HCT116 (cell line): ENCODE results near the gene C17orf58. TPM values are rescaled to one million over a fixed set of nuclear protein-coding genes. Genes with fewer than 3 reads are reported as not detected.

Experiments used
- ATAC-seq: fragments of 200-7000 bp; cut with Tn5 transposase; 2 replicates; pipeline ENCODE4 v1.9.1; 2020; ENCODE audit warnings: mild to moderate bottlenecking, moderate library complexity
- BruUV-seq: library from RNA; stranded (reverse); fragments of 400-500 nt; replicated peaks from 2 replicates; lab custom pipeline; 2021; lab: Mats Ljungman, UMichigan
- CTCF ChIA-PET: fragments of 300-600 bp; sonication (Branson Sonifier 250); formaldehyde crosslinking; loops from one replicate; lab custom pipeline; 2021; ENCODE audit warnings: antibody characterized with exemption; lab: Charles Lee
- POLR2A ChIA-PET: fragments of 300-600, 350-600 bp; sonication (Branson Sonifier 250); formaldehyde crosslinking; loops from one replicate; lab custom pipeline; 2021; ENCODE audit warnings: antibody characterized with exemption; lab: Charles Lee
- RAD21 ChIA-PET, 2 experiments: fragments of 300-600 bp; sonication (Branson Sonifier 250); formaldehyde crosslinking; loops; one replicate each; lab custom pipeline; 2023; ENCODE audit warnings: low total read pairs in 2 of 2; ENCODE audit not compliant: uncharacterized antibody in 2 of 2, unreplicated experiment in 2 of 2, low non-redundant PET in 1 of 2; lab: Charles Lee
- DNase-seq: peaks from one replicate; pipeline ENCODE4 v3.0.0-alpha.2; 2010; ENCODE audit warnings: low read depth, low spot score
- H2AFZ ChIP-seq: fragments of 200-600 bp; shearing (Covaris generic), sonication (generic); 2 replicates; pipeline ENCODE4 v1.6.1; 2017; ENCODE audit warnings: low read depth, mixed run types, mixed read lengths, antibody characterized with exemption, low read length; ENCODE audit not compliant: poor library complexity, severe bottlenecking
- H3K27ac ChIP-seq: 2 replicates; pipeline ENCODE4 v1.5.1; 2012; ENCODE audit warnings: low read depth, low read length
- H3K27me3 ChIP-seq: fragments of 200-600 bp; sonication (generic); 2 replicates; pipeline ENCODE4 v1.6.1; 2016; ENCODE audit warnings: mixed run types, low read length, mixed read lengths; ENCODE audit not compliant: insufficient read depth
- H3K36me3 ChIP-seq, 2 experiments: fragments of 200-500 bp in 1 of 2; fragments of 200-600 bp in 1 of 2; sonication (Bioruptor generic) in 1 of 2; sonication (generic) in 1 of 2; 2 replicates each; pipeline versions ENCODE4 v1.5.1 to v1.6.1; 2014 to 2016; ENCODE audit warnings: low read length in 2 of 2, inconsistent platforms in 1 of 2, mixed read lengths in 1 of 2, mixed run types in 1 of 2; ENCODE audit not compliant: insufficient read depth in 2 of 2, control insufficient read depth in 1 of 2
- H3K4me1 ChIP-seq, 2 experiments: fragments of 200-600 bp in 1 of 2; sonication (generic) in 1 of 2; 2 replicates each; pipeline versions ENCODE4 v1.5.1 to v1.6.1; 2012 to 2017; ENCODE audit warnings: low read length in 2 of 2, inconsistent platforms in 1 of 2, mild to moderate bottlenecking in 1 of 2, mixed read lengths in 1 of 2, mixed run types in 1 of 2, moderate library complexity in 1 of 2; ENCODE audit not compliant: insufficient read depth in 2 of 2, control insufficient read depth in 1 of 2
- H3K4me2 ChIP-seq: fragments of 200-600 bp; sonication (generic); 2 replicates; pipeline ENCODE4 v1.6.1; 2017; ENCODE audit warnings: mixed run types, low read length, mixed read lengths
- H3K4me3 ChIP-seq, 2 experiments: fragments of 200-600 bp in 1 of 2; sonication (generic) in 1 of 2; replicated peaks in 1 of 2; 2 replicates each; pipeline ENCODE4 v1.5.1; 2011 to 2016; ENCODE audit warnings: low read length in 2 of 2, control low read depth in 1 of 2, low read depth in 1 of 2, mild to moderate bottlenecking in 1 of 2, mixed read lengths in 1 of 2, mixed run types in 1 of 2
- H3K79me2 ChIP-seq: fragments of 200-600 bp; sonication (generic); 2 replicates; pipeline ENCODE4 v1.6.1; 2017; ENCODE audit warnings: mild to moderate bottlenecking, mixed run types, low read length, moderate library complexity, mixed read lengths; ENCODE audit not compliant: insufficient read depth
- H3K9ac ChIP-seq: fragments of 200-600 bp; sonication (generic); 2 replicates; pipeline ENCODE4 v1.6.1; 2016; ENCODE audit warnings: low read length, mixed read lengths
- H3K9me2 ChIP-seq: fragments of 200-600 bp; sonication (generic), shearing (Covaris generic); 2 replicates; pipeline ENCODE4 v1.6.1; 2017; ENCODE audit warnings: mixed run types, mild to moderate bottlenecking, moderate library complexity; ENCODE audit not compliant: insufficient read depth
- H3K9me3 ChIP-seq, 2 experiments: fragments of 200-500 bp in 1 of 2; fragments of 200-600 bp in 1 of 2; sonication (Bioruptor generic) in 1 of 2; sonication (generic) in 1 of 2; 2 replicates each; pipeline ENCODE4 v1.6.1; 2014 to 2017; ENCODE audit warnings: low read length in 2 of 2, mixed read lengths in 2 of 2, inconsistent platforms in 1 of 2, low read depth in 1 of 2, mild to moderate bottlenecking in 1 of 2, mixed run types in 1 of 2, moderate library complexity in 1 of 2; ENCODE audit not compliant: control insufficient read depth in 1 of 2, insufficient read depth in 1 of 2
- H4K20me1 ChIP-seq: fragments of 200-600 bp; sonication (generic), shearing (Covaris generic); 2 replicates; pipeline ENCODE4 v1.6.1; 2017; ENCODE audit warnings: mixed run types, mild to moderate bottlenecking, moderate library complexity; ENCODE audit not compliant: insufficient read depth
- ATF3 ChIP-seq: IDR thresholded peaks from 2 replicates; pipeline ENCODE4 v1.6.1; 2012
- CBX3 ChIP-seq: IDR thresholded peaks from 2 replicates; pipeline ENCODE4 v1.6.1; 2012; ENCODE audit warnings: low read depth
- CTCF ChIP-seq, 3 experiments: fragments of 200-600 bp in 1 of 3; sonication (generic) in 1 of 3; IDR thresholded peaks in 2 of 3; conservative IDR thresholded peaks in 1 of 3; 2 replicates each; pipeline ENCODE4 v1.5.1; 2012 to 2017; ENCODE audit warnings: low read depth in 2 of 3, low read length in 2 of 3, antibody characterized with exemption in 1 of 3, borderline replicate concordance in 1 of 3, control low read depth in 1 of 3, mild to moderate bottlenecking in 1 of 3, mixed read lengths in 1 of 3, mixed run types in 1 of 3, moderate library complexity in 1 of 3; ENCODE audit not compliant: insufficient read depth in 1 of 3
- EGR1 ChIP-seq: IDR thresholded peaks from 2 replicates; pipeline ENCODE4 v1.6.1; 2012; ENCODE audit warnings: low read depth
- EZH2 ChIP-seq: fragments of 200-600 bp; sonication (generic); IDR thresholded peaks from 2 replicates; pipeline ENCODE4 v1.6.1; 2017; ENCODE audit warnings: antibody characterized with exemption, mixed run types
- EZH2phosphoT487 ChIP-seq: fragments of 200-600 bp; IDR thresholded peaks from 2 replicates; pipeline ENCODE4 v1.6.1; 2018; ENCODE audit warnings: antibody characterized with exemption, borderline replicate concordance
- FOSL1 ChIP-seq: IDR thresholded peaks from 2 replicates; pipeline ENCODE4 v1.6.1; 2012; ENCODE audit warnings: low read depth
- JUND ChIP-seq: IDR thresholded peaks from 2 replicates; pipeline ENCODE4 v1.6.1; 2012
- MAX ChIP-seq: IDR thresholded peaks from 2 replicates; pipeline ENCODE4 v1.6.1; 2012
- POLR2A ChIP-seq: IDR thresholded peaks from 2 replicates; pipeline ENCODE4 v1.7.0; 2011; ENCODE audit warnings: borderline replicate concordance; ENCODE audit not compliant: insufficient read depth, insufficient read length; ENCODE audit errors: extremely low read depth
- POLR2AphosphoS5 ChIP-seq: IDR thresholded peaks from 2 replicates; pipeline ENCODE4 v1.6.1; 2011; ENCODE audit warnings: mild to moderate bottlenecking, low read depth, low read length, moderate library complexity
- RAD21 ChIP-seq: IDR thresholded peaks from 2 replicates; pipeline ENCODE4 v1.6.1; 2012; ENCODE audit warnings: low read depth, mild to moderate bottlenecking
- SRF ChIP-seq: IDR thresholded peaks from 2 replicates; pipeline ENCODE4 v1.6.1; 2012; ENCODE audit warnings: low read depth
- TCF7L2 ChIP-seq: IDR thresholded peaks from 2 replicates; pipeline ENCODE4 v1.7.0; 2011; ENCODE audit warnings: borderline replicate concordance, inconsistent platforms; ENCODE audit not compliant: insufficient read depth, insufficient read length; ENCODE audit errors: extremely low read depth
- YY1 ChIP-seq: IDR thresholded peaks from 2 replicates; pipeline ENCODE4 v1.6.1; 2011; ENCODE audit warnings: low read length, low read depth, moderate library complexity, mild to moderate bottlenecking; ENCODE audit not compliant: insufficient replicate concordance; ENCODE audit errors: extremely low read depth
- intact Hi-C: fragments of 100-400 bp; cut with micrococcal nuclease; formaldehyde crosslinking; loops from 2 replicates; pipeline ENCODE4 v1.10.0; 2022
- total RNA-seq: library from RNA; stranded (reverse); gene quantifications from one replicate; pipeline ENCODE4 v1.2.1, GENCODE V29; 2021; ENCODE audit not compliant: unreplicated experiment

The C17orf58 gene
- total RNA-seq, 1 experiment from 2014 or later = 38.1 TPM

DNA sequence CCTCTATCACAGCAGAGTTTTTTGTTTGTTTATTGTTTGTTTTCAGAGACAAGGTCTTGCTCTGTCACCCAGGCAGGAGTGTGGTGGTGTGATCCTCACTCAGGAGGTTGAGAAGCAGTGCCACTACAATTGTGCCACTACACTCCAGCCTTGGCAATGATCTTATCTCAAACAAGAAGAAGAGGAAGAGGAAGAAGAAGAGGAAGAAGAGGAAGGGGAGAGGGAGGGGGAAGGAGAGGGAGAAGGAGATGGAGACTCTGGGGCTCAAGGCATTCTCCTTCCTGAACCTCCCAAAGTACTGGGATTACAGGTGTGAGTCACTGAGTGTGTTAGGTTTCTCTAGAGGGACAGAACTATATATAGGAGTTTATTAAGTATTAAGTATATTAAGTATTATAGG lies 17.1 kb upstream of the C17orf58 start:
- no peaks in the 10 kb centered on the region for H3K79me2 ChIP-seq
- intact Hi-C loops = no loop called here
- ChIA-PET POLR2A (no interaction called here), RAD21 (no interaction called here), CTCF (no interaction called here)
- DNase-seq = no peak
- H3K4me1 ChIP-seq = peaks cover 4 to 16% of the 10 kb centered on the region in 2 experiments; a peak in 3 of 4 replicates
- no peak overlapping the region for H3K9ac ChIP-seq
- H3K36me3 ChIP-seq = no peaks in the 10 kb centered on the region
- ATAC-seq = no peak
- H2AFZ ChIP-seq = no peak overlapping the region
- no peak overlapping the region for H3K4me2 ChIP-seq
- BruUV-seq = no TSS peak
- H3K4me3 ChIP-seq = no peak overlapping the region
- H4K20me1 ChIP-seq = no peaks in the 10 kb centered on the region
- no peaks in the 10 kb centered on the region for H3K9me2 ChIP-seq
- no peak overlapping the region for H3K27ac ChIP-seq
- no peak for TF ChIP-seq EGR1
- TF ChIP-seq SRF = no peak
- no peak for TF ChIP-seq EZH2phosphoT487
- no peak for TF ChIP-seq YY1
- no peak for TF ChIP-seq POLR2AphosphoS5
- no peak for TF ChIP-seq FOSL1
- TF ChIP-seq MAX = no peak
- TF ChIP-seq TCF7L2 = no peak
- no peak for TF ChIP-seq JUND
- TF ChIP-seq ATF3 = no peak
- no peak for TF ChIP-seq CTCF (IDR thresholded peaks at IDR 0.05 in 2 of 3, conservative IDR thresholded peaks at IDR 0.05 in 1 of 3; ENCODE audit: borderline replicate concordance in 1 of 3, insufficient read depth in 1 of 3, low read depth in 2 of 3, low read length in 2 of 3)
- TF ChIP-seq CBX3 = no peak
- TF ChIP-seq POLR2A = no peak
- TF ChIP-seq RAD21 = no peak
- TF ChIP-seq EZH2 = no peak
- TF ChIP-seq, all 23 proteins: peak for 0
- H3K9me3 ChIP-seq = no peaks in the 10 kb centered on the region
- H3K27me3 ChIP-seq = no peaks in the 10 kb centered on the region
